HepG2 (cell line): ENCODE data around the gene RAP1A. TPM values are rescaled to one million over a fixed set of nuclear protein-coding genes. Genes with fewer than 3 reads are reported as not detected.

Experiments
- AHDC1 ChIP-seq: sonication (generic); formaldehyde crosslinking; IDR thresholded peaks from 2 replicates; pipeline ENCODE4 v1.5.1; 2020; ENCODE audit warnings: mild to moderate bottlenecking, missing genetic modification reagents, borderline replicate concordance
- EP300 ChIP-seq, 3 experiments: sonication (generic) in 1 of 3; formaldehyde crosslinking in 1 of 3; IDR thresholded peaks; 2 replicates each; pipeline versions ENCODE4 v1.5.1 to v1.6.1; 2011 to 2020; ENCODE audit warnings: low read depth in 2 of 3, low read length in 2 of 3, borderline replicate concordance in 1 of 3, improper control_type of control experiment in 1 of 3, mild to moderate bottlenecking in 1 of 3, missing genetic modification reagents in 1 of 3, moderate library complexity in 1 of 3
- GATAD2A ChIP-seq: IDR thresholded peaks from 2 replicates; pipeline ENCODE4 v1.6.1; 2016
- IRX3 ChIP-seq: sonication (generic); formaldehyde crosslinking; IDR thresholded peaks from 2 replicates; pipeline ENCODE4 v1.8.1; 2023; ENCODE audit warnings: mild to moderate bottlenecking, low read depth, missing genetic modification reagents, borderline replicate concordance
- ISL2 ChIP-seq: sonication (generic); formaldehyde crosslinking; IDR thresholded peaks from 2 replicates; pipeline ENCODE4 v1.5.0; 2020; ENCODE audit warnings: missing genetic modification reagents
- MIXL1 ChIP-seq: IDR thresholded peaks from 2 replicates; pipeline ENCODE4 v1.6.1; 2016
- MNT ChIP-seq: fragments of 450-650 bp; IDR thresholded peaks from 2 replicates; pipeline ENCODE4 v1.6.1; 2016
- NFIC ChIP-seq: IDR thresholded peaks from 2 replicates; pipeline ENCODE4 v1.6.1; 2012; ENCODE audit warnings: mild to moderate bottlenecking, low read length, inconsistent platforms
- PAXIP1 ChIP-seq: sonication (generic); formaldehyde crosslinking; conservative IDR thresholded peaks from 2 replicates; pipeline ENCODE4 v1.4.0; 2020; ENCODE audit warnings: mild to moderate bottlenecking, missing genetic modification reagents, moderate library complexity
- TCF7L2 ChIP-seq: IDR thresholded peaks from 2 replicates; pipeline ENCODE4 v1.6.1; 2011; ENCODE audit warnings: mild to moderate bottlenecking, low read depth, low read length, moderate library complexity
- ZBTB7B ChIP-seq: sonication (generic); formaldehyde crosslinking; IDR thresholded peaks from 2 replicates; pipeline ENCODE4 v1.4.0; 2020; ENCODE audit warnings: missing genetic modification reagents
- ZMYM4 ChIP-seq: sonication (generic); formaldehyde crosslinking; IDR thresholded peaks from 2 replicates; pipeline ENCODE4 v1.8.1; 2023; ENCODE audit warnings: mild to moderate bottlenecking, missing genetic modification reagents
- polyA plus RNA-seq, 8 experiments: library from polyadenylated mRNA; depleted of rRNA in 3 of 8; stranded (reverse) in 7 of 8; unstranded in 1 of 8; fragments of >200 nt; fragmentation: Illumina TruSeq in 4 of 8; extraction: Trizol in 4 of 8; gene quantifications; 2 replicates each; pipeline versions ENCODE4 v1.2.1 to v1.2.3, GENCODE V29; 2011 to 2016; ENCODE audit warnings: low read depth in 4 of 8, missing spikeins in 1 of 8, mixed read lengths in 1 of 8; ENCODE audit not compliant: insufficient read depth in 1 of 8
- total RNA-seq, 5 experiments: library from RNA; depleted of rRNA; stranded (reverse); fragments of >200 nt; fragmentation: Illumina TruSeq; extraction: Trizol; gene quantifications; 2 replicates each; pipeline ENCODE4 v1.2.3, GENCODE V29; 2016; ENCODE audit warnings: low read depth in 1 of 5
- TF ChIP-seq, protein P1 (sequence below): sonication (generic); formaldehyde crosslinking; IDR thresholded peaks from 2 replicates; pipeline ENCODE4 v1.4.0; 2020; ENCODE audit warnings: missing genetic modification reagents, borderline replicate concordance
- TF ChIP-seq, protein P2 (sequence below): sonication (generic); formaldehyde crosslinking; IDR thresholded peaks from 2 replicates; pipeline ENCODE4 v1.8.0; 2022; ENCODE audit warnings: mild to moderate bottlenecking, missing genetic modification reagents; ENCODE audit not compliant: insufficient replicate concordance

The RAP1A gene
- total and polyA plus RNA-seq, 2 of the 13 experiments (the other 11 are each of a cell fraction or from before 2014, with no cell fraction given), result 19.0 to 20.7 TPM

DNA sequence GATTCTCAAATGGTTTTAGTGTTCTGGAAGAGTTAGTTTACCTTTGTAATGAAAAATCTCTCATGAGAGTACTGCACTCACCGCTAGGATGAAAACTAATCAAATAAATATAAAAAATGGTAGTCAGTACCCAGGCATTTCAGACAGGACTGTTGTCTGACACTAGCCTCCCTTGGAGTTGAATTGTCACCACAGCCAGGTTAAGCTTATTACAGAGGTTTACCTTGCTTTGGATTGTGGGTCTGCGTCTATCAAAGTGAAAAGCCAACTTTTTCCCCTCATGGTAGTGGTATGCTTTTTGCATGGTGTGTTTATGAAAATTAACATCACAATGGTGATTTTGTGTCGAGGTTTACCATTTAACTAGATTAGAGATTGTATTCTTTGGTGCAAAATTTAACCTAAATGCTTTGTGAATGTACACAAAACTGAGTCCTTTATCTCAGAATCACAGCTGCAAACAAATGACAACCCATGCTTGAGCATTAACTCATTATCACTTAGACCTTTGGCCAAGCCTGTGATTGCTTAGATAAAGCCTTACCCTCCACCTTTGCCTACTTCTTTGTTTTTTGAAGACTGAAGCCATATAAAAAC is 20.1 kb downstream of the RAP1A start (continued):
- TF ChIP-seq MNT (no peak), ISL2 (peak; percentile 56; the same call in 1 of the 2 replicates), GATAD2A (CRISPR knock-in tag) (peak; percentile 16; the same call in 1 of the 2 replicates), IRX3 (no peak), NFIC (0 out of 2 replicates have a peak, but pooled peaks have one; percentile 25), MIXL1 (peak; percentile 57; the same call in 1 of the 2 replicates), TCF7L2 (no peak), ZMYM4 (CRISPR knock-in tag) (peak; percentile 35; the same call in 1 of the 2 replicates), EP300 (IDR thresholded peaks at IDR 0.05; ENCODE audit: low read depth in 2 of 2, low read length in 2 of 2) (0 out of 4 replicates have a peak, but pooled peaks of 1 of the 2 experiments have one; percentile 33), EP300 (CRISPR knock-in tag; IDR thresholded peaks at IDR 0.05; ENCODE audit: borderline replicate concordance) (no peak), PAXIP1 (CRISPR knock-in tag) (peak; percentile 59), AHDC1 (CRISPR knock-in tag) (peak; percentile 34; the same call in 1 of the 2 replicates), ZBTB7B (no peak)
- TF ChIP-seq, protein P1, sequence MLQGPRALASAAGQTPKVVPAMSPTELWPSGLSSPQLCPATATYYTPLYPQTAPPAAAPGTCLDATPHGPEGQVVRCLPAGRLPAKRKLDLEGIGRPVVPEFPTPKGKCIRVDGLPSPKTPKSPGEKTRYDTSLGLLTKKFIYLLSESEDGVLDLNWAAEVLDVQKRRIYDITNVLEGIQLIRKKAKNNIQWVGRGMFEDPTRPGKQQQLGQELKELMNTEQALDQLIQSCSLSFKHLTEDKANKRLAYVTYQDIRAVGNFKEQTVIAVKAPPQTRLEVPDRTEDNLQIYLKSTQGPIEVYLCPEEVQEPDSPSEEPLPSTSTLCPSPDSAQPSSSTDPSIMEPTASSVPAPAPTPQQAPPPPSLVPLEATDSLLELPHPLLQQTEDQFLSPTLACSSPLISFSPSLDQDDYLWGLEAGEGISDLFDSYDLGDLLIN (CRISPR knock-in tag), result no peak
- TF ChIP-seq, protein P2, sequence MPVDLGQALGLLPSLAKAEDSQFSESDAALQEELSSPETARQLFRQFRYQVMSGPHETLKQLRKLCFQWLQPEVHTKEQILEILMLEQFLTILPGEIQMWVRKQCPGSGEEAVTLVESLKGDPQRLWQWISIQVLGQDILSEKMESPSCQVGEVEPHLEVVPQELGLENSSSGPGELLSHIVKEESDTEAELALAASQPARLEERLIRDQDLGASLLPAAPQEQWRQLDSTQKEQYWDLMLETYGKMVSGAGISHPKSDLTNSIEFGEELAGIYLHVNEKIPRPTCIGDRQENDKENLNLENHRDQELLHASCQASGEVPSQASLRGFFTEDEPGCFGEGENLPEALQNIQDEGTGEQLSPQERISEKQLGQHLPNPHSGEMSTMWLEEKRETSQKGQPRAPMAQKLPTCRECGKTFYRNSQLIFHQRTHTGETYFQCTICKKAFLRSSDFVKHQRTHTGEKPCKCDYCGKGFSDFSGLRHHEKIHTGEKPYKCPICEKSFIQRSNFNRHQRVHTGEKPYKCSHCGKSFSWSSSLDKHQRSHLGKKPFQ (CRISPR knock-in tag), result no peak
